Left ventricle myocardium inferior (tissue), 1 donor: Measurements from ENCODE around the gene PIP4P1. TPM values are rescaled to one million over a fixed set of nuclear protein-coding genes. Genes with fewer than 3 reads are reported as not detected.

ENCODE experiments used
- DNase-seq: peaks from one replicate; pipeline ENCODE4 v3.0.0-alpha.2; 2020
- H3K27ac ChIP-seq: fragments of 200-600 bp; replicated peaks from 2 replicates; pipeline ENCODE4 v1.8.0; 2021
- H3K27me3 ChIP-seq: fragments of 200-600 bp; 2 replicates; pipeline ENCODE4 v1.8.0; 2021; ENCODE audit warnings: low read depth
- H3K36me3 ChIP-seq: fragments of 200-600 bp; 2 replicates; pipeline ENCODE4 v1.8.0; 2021
- H3K4me1 ChIP-seq: fragments of 200-600 bp; 2 replicates; pipeline ENCODE4 v1.8.0; 2021
- H3K4me3 ChIP-seq: fragments of 200-600 bp; 2 replicates; pipeline ENCODE4 v1.8.0; 2021; ENCODE audit warnings: mild to moderate bottlenecking, moderate library complexity
- H3K9me3 ChIP-seq: fragments of 200-600 bp; replicated peaks from 2 replicates; pipeline ENCODE4 v1.8.0; 2021
- intact Hi-C: fragments of 100-400 bp; cut with micrococcal nuclease; formaldehyde crosslinking; loops from one replicate; pipeline ENCODE4 v1.11.0; 2022
- total RNA-seq: library from RNA; stranded (reverse); fragmentation: NEBNext Ultra II Directional; extraction: Animal tissue kit (Norgen Biotek cat#: 25700); gene quantifications from one replicate; pipeline ENCODE4 v1.2.1, GENCODE V29; 2021
- TF ChIP-seq, protein P1 (sequence below): fragments of 200-600 bp; IDR thresholded peaks from 2 replicates; pipeline ENCODE4 v1.8.0; 2021; ENCODE audit warnings: antibody characterized with exemption, mild to moderate bottlenecking, borderline replicate concordance
- donor health status: DM: no; HTN: yes; CAD: no; lungs with severe emphysema.

The PIP4P1 gene
- total RNA-seq, 1 donor from 2014 or later, result 19.7 TPM

DNA sequence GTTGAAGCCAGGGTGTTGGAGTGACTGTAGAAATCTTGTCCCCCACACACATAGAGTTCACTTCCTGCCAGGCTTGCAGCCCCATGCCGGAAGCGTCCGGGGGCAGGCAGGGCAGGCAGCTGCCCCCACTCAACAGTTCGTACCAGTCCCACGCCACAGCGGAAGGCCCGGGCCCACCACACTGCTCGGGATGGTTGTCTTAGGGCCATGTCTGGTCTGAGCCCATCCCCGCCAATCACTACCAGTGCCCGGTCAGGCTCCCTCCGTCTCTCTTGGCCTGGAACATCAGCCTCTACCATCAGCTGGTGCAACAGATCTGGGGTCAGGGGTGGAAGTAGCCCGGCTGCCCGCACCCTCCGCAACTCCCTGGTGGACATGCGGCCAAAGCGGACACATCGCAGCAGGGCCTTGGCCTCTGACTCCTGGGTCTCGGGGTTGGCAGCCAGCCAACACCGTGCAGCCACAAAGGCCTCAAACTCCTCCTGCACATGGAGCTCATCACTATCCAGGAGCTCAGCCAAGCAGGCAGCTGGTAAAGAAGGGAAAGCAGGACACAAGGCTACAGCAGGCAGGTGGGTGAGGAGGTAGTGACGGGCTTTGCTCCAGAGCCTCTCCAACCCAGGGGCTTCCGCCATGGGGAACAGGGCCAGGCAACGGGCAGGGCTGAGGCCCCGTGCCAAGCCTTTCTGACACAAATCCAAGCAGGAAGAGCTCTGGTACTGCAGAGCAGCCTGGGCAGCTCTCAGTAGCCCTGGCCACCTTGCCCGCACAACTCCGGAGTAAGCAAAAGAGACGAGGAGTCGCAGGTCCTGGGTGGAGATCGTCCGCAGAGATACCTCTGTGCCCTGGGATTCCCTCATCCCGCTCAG, 31.2 kb downstream of the PIP4P1 start:
- DNase-seq, result peak; percentile 39
- Histone ChIP-seq H3K36me3 (no peaks in the 10 kb centered on the region), H3K4me1 (peaks cover 19% of the 10 kb centered on the region), H3K27me3 (peaks cover 6% of the 10 kb centered on the region), H3K4me3 (no peak overlapping the region), H3K27ac (no peak overlapping the region), H3K9me3 (no peaks in the 10 kb centered on the region)
- intact Hi-C loops, result no loop called here
- TF ChIP-seq, protein P1, sequence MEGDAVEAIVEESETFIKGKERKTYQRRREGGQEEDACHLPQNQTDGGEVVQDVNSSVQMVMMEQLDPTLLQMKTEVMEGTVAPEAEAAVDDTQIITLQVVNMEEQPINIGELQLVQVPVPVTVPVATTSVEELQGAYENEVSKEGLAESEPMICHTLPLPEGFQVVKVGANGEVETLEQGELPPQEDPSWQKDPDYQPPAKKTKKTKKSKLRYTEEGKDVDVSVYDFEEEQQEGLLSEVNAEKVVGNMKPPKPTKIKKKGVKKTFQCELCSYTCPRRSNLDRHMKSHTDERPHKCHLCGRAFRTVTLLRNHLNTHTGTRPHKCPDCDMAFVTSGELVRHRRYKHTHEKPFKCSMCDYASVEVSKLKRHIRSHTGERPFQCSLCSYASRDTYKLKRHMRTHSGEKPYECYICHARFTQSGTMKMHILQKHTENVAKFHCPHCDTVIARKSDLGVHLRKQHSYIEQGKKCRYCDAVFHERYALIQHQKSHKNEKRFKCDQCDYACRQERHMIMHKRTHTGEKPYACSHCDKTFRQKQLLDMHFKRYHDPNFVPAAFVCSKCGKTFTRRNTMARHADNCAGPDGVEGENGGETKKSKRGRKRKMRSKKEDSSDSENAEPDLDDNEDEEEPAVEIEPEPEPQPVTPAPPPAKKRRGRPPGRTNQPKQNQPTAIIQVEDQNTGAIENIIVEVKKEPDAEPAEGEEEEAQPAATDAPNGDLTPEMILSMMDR, result no peak

DNA sequence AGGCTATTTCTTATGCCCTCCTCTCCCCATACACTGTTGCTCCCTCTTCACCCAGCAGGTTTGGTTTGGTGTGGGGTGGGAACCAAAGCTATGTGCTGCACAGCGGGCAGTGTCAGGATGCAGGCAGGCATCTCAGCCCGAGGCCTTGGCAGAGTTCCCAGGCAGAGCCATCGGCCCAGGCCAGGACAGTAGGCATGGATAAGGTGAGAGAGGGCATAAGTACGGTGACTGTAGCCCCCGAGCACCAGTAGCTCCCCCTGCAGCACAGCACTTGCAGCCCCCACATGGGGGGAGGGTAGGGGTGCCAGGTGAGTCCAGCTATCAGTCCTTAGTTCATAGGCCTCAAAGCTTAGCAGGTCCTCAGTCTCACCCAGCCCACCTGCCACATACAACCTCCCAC, 32.4 kb downstream of the PIP4P1 start:
- Histone ChIP-seq H3K4me1 (peaks cover 8% of the 10 kb centered on the region), H3K4me3 (no peak overlapping the region), H3K27ac (no peak overlapping the region), H3K27me3 (no peaks in the 10 kb centered on the region), H3K9me3 (no peaks in the 10 kb centered on the region), H3K36me3 (no peaks in the 10 kb centered on the region)
- DNase-seq, result no peak
- intact Hi-C loops, result no loop called here
- TF ChIP-seq, protein P1, result no peak

DNA sequence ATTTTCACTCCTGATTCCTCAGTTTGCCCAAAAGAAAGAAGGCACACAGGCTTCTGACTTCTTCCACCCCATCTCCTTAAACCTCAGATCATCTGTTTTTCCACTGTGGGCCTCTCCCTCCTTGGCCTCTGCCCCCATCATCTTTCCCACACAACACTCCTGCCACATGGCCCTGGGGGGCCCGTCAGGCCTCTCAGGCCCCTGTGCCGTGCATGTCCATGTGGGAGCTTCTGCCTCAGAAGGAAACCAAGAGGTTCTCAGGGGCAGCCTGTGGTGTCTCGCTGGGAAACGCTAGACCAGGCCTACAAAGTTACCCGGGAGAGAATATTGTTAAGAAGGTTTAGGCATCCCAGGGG, 33.2 kb downstream of the PIP4P1 start:
- no peaks in the 10 kb centered on the region for H3K36me3 ChIP-seq
- H3K27me3 ChIP-seq, result no peaks in the 10 kb centered on the region
- H3K9me3 ChIP-seq, result no peaks in the 10 kb centered on the region
- H3K4me1 ChIP-seq, result peaks cover 8% of the 10 kb centered on the region
- no peak for DNase-seq
- TF ChIP-seq, protein P1, result no peak
- intact Hi-C loops, result no loop called here
- no peak overlapping the region for H3K4me3 ChIP-seq
- no peak overlapping the region for H3K27ac ChIP-seq

DNA sequence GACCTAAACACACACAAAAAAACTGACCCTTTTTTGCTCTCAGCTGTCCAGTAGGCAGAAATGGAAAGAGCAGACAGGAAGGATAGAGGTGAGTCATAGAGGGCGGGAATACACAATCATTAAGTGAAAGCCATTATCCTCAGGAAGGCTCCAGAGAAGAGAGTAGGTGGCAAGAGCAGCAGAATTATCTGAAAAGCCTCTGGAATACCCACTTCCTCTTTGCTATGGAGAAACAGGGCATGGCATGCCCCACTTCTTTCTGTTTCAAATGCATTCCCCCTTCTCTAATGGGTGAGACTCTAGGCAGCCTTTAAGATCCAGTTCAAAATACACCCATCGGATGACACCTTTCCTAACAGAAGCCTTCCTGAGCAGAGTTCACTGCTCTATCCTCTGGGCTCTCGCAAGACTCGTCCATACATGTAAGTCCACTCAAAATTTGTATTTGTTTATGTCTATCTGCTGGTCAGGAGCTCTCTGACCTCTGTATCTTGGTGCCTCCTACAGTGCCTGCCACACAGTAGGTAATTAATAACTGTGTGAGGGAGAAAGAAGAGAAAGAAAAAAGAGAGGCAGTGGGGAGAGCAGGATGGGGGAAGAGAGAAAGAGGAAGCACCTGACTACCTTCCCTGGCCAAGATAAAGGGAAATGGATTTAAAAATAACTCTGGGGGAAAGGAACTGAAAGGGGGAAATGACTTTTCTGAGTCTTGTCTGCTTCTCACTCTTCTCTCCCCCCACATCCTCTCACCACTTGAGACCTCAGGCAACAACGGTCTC, 33.8 kb downstream of the PIP4P1 start:
- TF ChIP-seq, protein P1, result no peak
- H3K4me3 ChIP-seq, result no peak overlapping the region
- intact Hi-C loops, result no loop called here

DNA sequence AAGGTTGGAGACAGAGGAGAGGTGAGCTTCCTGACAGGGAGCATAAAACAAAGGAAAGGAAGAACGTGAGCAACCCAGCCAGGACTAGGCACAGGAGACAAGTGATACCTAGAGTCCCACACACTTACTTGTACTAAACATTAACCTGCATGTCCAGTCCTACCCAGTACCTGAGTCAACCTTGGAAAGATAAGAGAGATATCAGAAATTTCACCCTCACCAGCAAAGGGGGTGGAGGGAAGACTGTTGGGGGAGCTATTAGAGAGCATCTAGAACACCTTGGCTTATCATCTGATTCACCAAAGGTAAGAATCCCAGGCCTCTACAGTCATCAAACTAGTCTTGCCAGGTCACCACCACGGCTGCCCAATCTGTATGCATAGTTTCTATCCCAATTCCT, 36.4 kb downstream of the PIP4P1 start:
- Histone ChIP-seq H3K27me3 (no peaks in the 10 kb centered on the region), H3K27ac (no peak overlapping the region), H3K9me3 (no peaks in the 10 kb centered on the region), H3K4me3 (no peak overlapping the region), H3K4me1 (no peaks in the 10 kb centered on the region), H3K36me3 (no peaks in the 10 kb centered on the region)
- intact Hi-C loops, result no loop called here
- TF ChIP-seq, protein P1, result no peak
- DNase-seq, result no peak

More for the DNA sequence above, 33.8 kb downstream of the PIP4P1 start:
- H3K4me1 ChIP-seq, result peaks cover 8% of the 10 kb centered on the region
- H3K27ac ChIP-seq, result peak overlapping the region; percentile 31
- H3K9me3 ChIP-seq, result no peaks in the 10 kb centered on the region
- no peaks in the 10 kb centered on the region for H3K27me3 ChIP-seq
- no peak for DNase-seq
- H3K36me3 ChIP-seq, result no peaks in the 10 kb centered on the region
